ENCODE data around the gene EXOC2.

DNA sequence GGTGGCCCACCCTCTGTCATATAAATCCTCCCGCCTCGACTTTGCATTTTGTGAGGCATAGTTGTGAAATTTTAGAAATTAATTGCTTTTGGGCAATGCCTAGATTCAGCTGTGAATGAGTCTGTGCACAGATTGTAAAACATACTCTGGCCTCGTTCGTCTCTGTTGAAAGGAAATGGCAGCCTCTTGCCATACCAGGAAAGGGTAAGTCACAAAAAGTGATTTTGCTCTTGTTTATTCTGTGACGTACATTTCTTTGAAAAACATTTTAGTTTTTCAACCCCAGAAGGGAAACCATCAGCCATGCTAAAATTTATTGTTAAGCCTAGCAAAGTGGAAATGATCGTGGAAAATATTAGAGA, 15.3 kb upstream of the EXOC2 start:
- TF ChIP-seq, protein P1, sequence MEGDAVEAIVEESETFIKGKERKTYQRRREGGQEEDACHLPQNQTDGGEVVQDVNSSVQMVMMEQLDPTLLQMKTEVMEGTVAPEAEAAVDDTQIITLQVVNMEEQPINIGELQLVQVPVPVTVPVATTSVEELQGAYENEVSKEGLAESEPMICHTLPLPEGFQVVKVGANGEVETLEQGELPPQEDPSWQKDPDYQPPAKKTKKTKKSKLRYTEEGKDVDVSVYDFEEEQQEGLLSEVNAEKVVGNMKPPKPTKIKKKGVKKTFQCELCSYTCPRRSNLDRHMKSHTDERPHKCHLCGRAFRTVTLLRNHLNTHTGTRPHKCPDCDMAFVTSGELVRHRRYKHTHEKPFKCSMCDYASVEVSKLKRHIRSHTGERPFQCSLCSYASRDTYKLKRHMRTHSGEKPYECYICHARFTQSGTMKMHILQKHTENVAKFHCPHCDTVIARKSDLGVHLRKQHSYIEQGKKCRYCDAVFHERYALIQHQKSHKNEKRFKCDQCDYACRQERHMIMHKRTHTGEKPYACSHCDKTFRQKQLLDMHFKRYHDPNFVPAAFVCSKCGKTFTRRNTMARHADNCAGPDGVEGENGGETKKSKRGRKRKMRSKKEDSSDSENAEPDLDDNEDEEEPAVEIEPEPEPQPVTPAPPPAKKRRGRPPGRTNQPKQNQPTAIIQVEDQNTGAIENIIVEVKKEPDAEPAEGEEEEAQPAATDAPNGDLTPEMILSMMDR (IDR thresholded peaks at IDR 0.05), result no peak
- TF ChIP-seq POLR2A (IDR thresholded peaks at IDR 0.05), result no peak

Measured in Peyer's patch (tissue), 4 donors.